ENCODE measurements around the gene GRHL3. TPM values are rescaled to one million over a fixed set of nuclear protein-coding genes. Genes with fewer than 3 reads are reported as not detected.

GRHL3 gene
- total and polyA plus RNA-seq, 12 donors: 0.03 TPM; not detected in 11

- peaks cover 0 to 23% (median 0%) of the 10 kb centered on the region in 9 donors for H3K4me1 ChIP-seq
- H3K9me3 ChIP-seq: no peaks in the 10 kb centered on the region
- ATAC-seq (no peak), DNase-seq (no peak)
- intact Hi-C loops (cut with DNase I): no loop called here
- no peaks in the 10 kb centered on the region for H3K27me3 ChIP-seq
- WGBS, 2 donors: 58 to 71% methylated on average over 2 of the region's 2 CpGs
- TF ChIP-seq CTCF (IDR thresholded peaks at IDR 0.05): no peak
- peaks cover 0 to 8% (median 0%) of the 10 kb centered on the region in 9 donors for H3K36me3 ChIP-seq
- H3K27ac ChIP-seq: no peak overlapping the region
- H3K4me3 ChIP-seq: no peak overlapping the region
Measured at GRCh38 chr1:24364605-24364974, 45.4 kb downstream of the GRHL3 start.

GRCh38 chr1:24364975-24365678 is 46.0 kb downstream of the GRHL3 start:
- DNase-seq (no peak), ATAC-seq (peak in 2 of 8 donors; percentile 28 to 58)
- no peak for TF ChIP-seq CTCF (IDR thresholded peaks at IDR 0.05)
- Histone ChIP-seq H3K36me3 (peaks cover 0 to 5% (median 0%) of the 10 kb centered on the region in 9 donors), H3K4me1 (peaks cover 0 to 23% (median 0%) of the 10 kb centered on the region in 9 donors), H3K4me3 (no peak overlapping the region), H3K27me3 (no peaks in the 10 kb centered on the region), H3K9me3 (no peaks in the 10 kb centered on the region), H3K27ac (no peak overlapping the region)
- WGBS, 2 donors: 85 to 88% methylated on average over 11 of the region's 11 CpGs
- intact Hi-C loops (cut with DNase I): no loop called here

- peaks cover 0 to 12% (median 0%) of the 10 kb centered on the region in 9 donors for H3K36me3 ChIP-seq
- ATAC-seq: no peak
- intact Hi-C loops (cut with DNase I): no loop called here
- TF ChIP-seq CTCF (IDR thresholded peaks at IDR 0.05): no peak
- H3K4me1 ChIP-seq: peaks cover 0 to 23% (median 0%) of the 10 kb centered on the region in 9 donors
- WGBS, 2 donors: 96 to 99% methylated on average over 9 of the region's 9 CpGs
- DNase-seq: no peak
- H3K9me3 ChIP-seq: no peaks in the 10 kb centered on the region
- H3K27ac ChIP-seq: no peak overlapping the region
- H3K27me3 ChIP-seq: no peaks in the 10 kb centered on the region
- no peak overlapping the region for H3K4me3 ChIP-seq
Measured at GRCh38 chr1:24366707-24367106, 47.5 kb downstream of the GRHL3 start.

GRCh38 chr1:24369199-24369598 is 50.0 kb downstream of the GRHL3 start:
- H3K36me3 ChIP-seq: peaks cover 0 to 19% (median 0%) of the 10 kb centered on the region in 9 donors
- intact Hi-C loops (cut with DNase I): no loop called here
- H3K4me3 ChIP-seq: no peak overlapping the region
- H3K4me1 ChIP-seq: peaks cover 0 to 17% (median 0%) of the 10 kb centered on the region in 9 donors
- DNase-seq: no peak
- H3K9me3 ChIP-seq: no peaks in the 10 kb centered on the region
- H3K27ac ChIP-seq: peak overlapping the region in 2 of 10 donors; percentile 35
- no peaks in the 10 kb centered on the region for H3K27me3 ChIP-seq
- 49 to 88% methylated on average over 4 of the region's 4 CpGs for WGBS, 2 donors
- no peak for TF ChIP-seq CTCF (IDR thresholded peaks at IDR 0.05)
- ATAC-seq: peak in 5 of 8 donors; percentile 34 to 84 (median 61)

Data from heart right ventricle (tissue), 16 donors.